GM18858 (cell line): Measurements from ENCODE around the gene ETV1.

Experiments used
- ATAC-seq: cut with Tn5 transposase; IDR thresholded peaks from one replicate; pipeline ENCODE4 v1.9.1; 2021; ENCODE audit not compliant: unreplicated experiment

ETV1 gene

GRCh38 chr7:13989126-13989948 lies at the start of gene ETV1:
ETV1 (minus strand) TSS chr7:13989666; CDS start chr7:13989052, 614 bp downstream.
- ATAC-seq: no peak

GRCh38 chr7:14024406-14024805 lies 34.9 kb upstream of the ETV1 start:
- no peak for ATAC-seq

- no peak for ATAC-seq
These were observed 34.4 kb upstream of the ETV1 start for GRCh38 chr7:14023838-14024237.

GRCh38 chr7:14023342-14023741 lies 33.9 kb upstream of the ETV1 start:
- no peak for ATAC-seq

- no peak for ATAC-seq
These were observed 31.6 kb upstream of the ETV1 start for GRCh38 chr7:14021069-14021468.

- ATAC-seq: no peak
These were observed 31.0 kb upstream of the ETV1 start for GRCh38 chr7:14020339-14020900.

- ATAC-seq: no peak
These were observed 29.3 kb upstream of the ETV1 start for GRCh38 chr7:14018751-14019150.

- ATAC-seq: no peak
These were observed 27.5 kb upstream of the ETV1 start for GRCh38 chr7:14016950-14017349.

- no peak for ATAC-seq
These were observed 24.4 kb upstream of the ETV1 start for GRCh38 chr7:14013898-14014297.

GRCh38 chr7:14009453-14010418 lies 20.3 kb upstream of the ETV1 start:
- no peak for ATAC-seq

GRCh38 chr7:14001139-14001538 lies 11.7 kb upstream of the ETV1 start:
- ATAC-seq: no peak

- ATAC-seq: no peak
These were observed 10.8 kb upstream of the ETV1 start for GRCh38 chr7:14000247-14000646.

- no peak for ATAC-seq
These were observed 9.4 kb upstream of the ETV1 start for GRCh38 chr7:13998866-13999265.

GRCh38 chr7:13992596-13992964 lies 3.1 kb upstream of the ETV1 start:
- ATAC-seq: no peak

GRCh38 chr7:13991791-13992595 lies 2.5 kb upstream of the ETV1 start:
- no peak for ATAC-seq

- ATAC-seq: peak; percentile 62
These were observed 1.7 kb upstream of the ETV1 start for GRCh38 chr7:13990984-13991790.

GRCh38 chr7:13990319-13990983 lies 985 bp upstream of the ETV1 start:
- ATAC-seq: peak; percentile 56

- ATAC-seq: no peak
These were observed 461 bp upstream of the ETV1 start for GRCh38 chr7:13989949-13990305.

GRCh38 chr7:13988731-13989125 lies 738 bp downstream of the ETV1 start:
- no peak for ATAC-seq
